ENCODE results near the gene AVEN. TPM values are rescaled to one million over a fixed set of nuclear protein-coding genes. Genes with fewer than 3 reads are reported as not detected.

The AVEN gene
- total and polyA plus RNA-seq, 2 donors (not counting 3 experiments of a cell fraction or from before 2014, with no cell fraction given) = 7.7 to 23.3 TPM

DNA sequence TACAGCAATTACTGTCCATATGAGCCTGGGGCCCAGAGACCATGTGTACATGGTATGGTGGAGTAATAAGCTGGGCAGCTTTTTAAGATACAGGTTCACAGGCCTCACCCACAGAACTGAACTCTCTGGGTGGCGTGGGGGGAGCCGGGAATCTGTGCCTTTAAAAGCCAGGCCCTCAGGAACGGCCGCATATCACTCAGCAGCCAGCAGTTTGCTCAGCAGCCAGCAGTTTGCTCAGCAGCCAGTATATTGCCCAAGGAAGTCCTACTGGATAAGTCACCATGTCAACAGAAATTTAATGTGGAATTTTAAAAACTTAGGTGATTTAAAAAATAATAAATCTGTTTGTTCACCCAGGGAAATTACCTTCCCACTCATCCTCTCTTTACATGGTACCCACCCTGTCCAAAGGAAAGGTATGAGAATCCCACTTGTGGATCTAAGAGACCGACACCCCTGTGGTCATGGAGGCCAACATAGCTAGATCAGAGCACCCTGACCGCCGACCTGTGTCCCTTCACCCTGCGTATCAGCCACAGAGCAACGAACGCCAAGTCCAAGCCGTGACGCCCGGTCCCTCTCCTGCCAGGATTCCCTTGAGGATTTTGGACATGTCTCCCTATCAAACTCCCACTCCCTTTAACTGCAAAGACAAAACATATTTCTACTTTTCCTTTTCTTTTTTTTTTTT lies 166.4 kb downstream of the AVEN start:
- BruUV-seq (replicated peaks) = no TSS peak
- Histone ChIP-seq H3K27me3 (ENCODE audit: control insufficient read depth in 2 of 2, insufficient read depth in 2 of 2, low read length in 2 of 2) (no peaks in the 10 kb centered on the region), H2AFZ (ENCODE audit: low read depth, low read length) (no peak overlapping the region), H3K79me2 (ENCODE audit: control insufficient read depth, insufficient read depth, low read length) (no peaks in the 10 kb centered on the region), H4K20me1 (replicated peaks; ENCODE audit: control insufficient read depth, extremely low read depth, insufficient read depth, low read length) (no peaks in the 10 kb centered on the region), H3K9me1 (replicated peaks; ENCODE audit: control insufficient read depth, extremely low read depth, insufficient read depth, low read length) (no peaks in the 10 kb centered on the region), H3K9me3 (replicated peaks; ENCODE audit: control insufficient read depth, insufficient read depth, low read length) (no peaks in the 10 kb centered on the region), H3K27ac (ENCODE audit: insufficient read depth, low read depth, low read length) (no peak overlapping the region), H3K9ac (replicated peaks; ENCODE audit: extremely low read depth, insufficient read depth, low read length) (no peak overlapping the region), H3K36me3 (ENCODE audit: control insufficient read depth in 2 of 2, extremely low read depth in 1 of 2, insufficient read depth in 2 of 2, low read length in 2 of 2) (no peaks in the 10 kb centered on the region), H3K4me1 (ENCODE audit: control insufficient read depth, extremely low read depth, insufficient read depth, low read length) (no peaks in the 10 kb centered on the region), H3K4me2 (ENCODE audit: insufficient read depth, low read length) (no peak overlapping the region), H3K4me3 (replicated peaks in 1 of 3; ENCODE audit: insufficient read depth in 1 of 3, low read depth in 1 of 3, low read length in 3 of 3) (no peak overlapping the region)
- TF ChIP-seq, protein P1, sequence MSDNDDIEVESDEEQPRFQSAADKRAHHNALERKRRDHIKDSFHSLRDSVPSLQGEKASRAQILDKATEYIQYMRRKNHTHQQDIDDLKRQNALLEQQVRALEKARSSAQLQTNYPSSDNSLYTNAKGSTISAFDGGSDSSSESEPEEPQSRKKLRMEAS (IDR thresholded peaks at IDR 0.05; ENCODE audit: insufficient read depth, insufficient read length) = no peak
- TF ChIP-seq GATA2 (IDR thresholded peaks at IDR 0.05; ENCODE audit: insufficient read depth, insufficient read length, low read depth, low read length) = no peak
- no peak for TF ChIP-seq EZH2 (IDR thresholded peaks at IDR 0.05; ENCODE audit: borderline replicate concordance, low read depth, low read length, severe bottlenecking)
- no peak for TF ChIP-seq POLR2AphosphoS5 (IDR thresholded peaks at IDR 0.05; ENCODE audit: insufficient read depth, low read depth, low read length)
- TF ChIP-seq, protein P2, sequence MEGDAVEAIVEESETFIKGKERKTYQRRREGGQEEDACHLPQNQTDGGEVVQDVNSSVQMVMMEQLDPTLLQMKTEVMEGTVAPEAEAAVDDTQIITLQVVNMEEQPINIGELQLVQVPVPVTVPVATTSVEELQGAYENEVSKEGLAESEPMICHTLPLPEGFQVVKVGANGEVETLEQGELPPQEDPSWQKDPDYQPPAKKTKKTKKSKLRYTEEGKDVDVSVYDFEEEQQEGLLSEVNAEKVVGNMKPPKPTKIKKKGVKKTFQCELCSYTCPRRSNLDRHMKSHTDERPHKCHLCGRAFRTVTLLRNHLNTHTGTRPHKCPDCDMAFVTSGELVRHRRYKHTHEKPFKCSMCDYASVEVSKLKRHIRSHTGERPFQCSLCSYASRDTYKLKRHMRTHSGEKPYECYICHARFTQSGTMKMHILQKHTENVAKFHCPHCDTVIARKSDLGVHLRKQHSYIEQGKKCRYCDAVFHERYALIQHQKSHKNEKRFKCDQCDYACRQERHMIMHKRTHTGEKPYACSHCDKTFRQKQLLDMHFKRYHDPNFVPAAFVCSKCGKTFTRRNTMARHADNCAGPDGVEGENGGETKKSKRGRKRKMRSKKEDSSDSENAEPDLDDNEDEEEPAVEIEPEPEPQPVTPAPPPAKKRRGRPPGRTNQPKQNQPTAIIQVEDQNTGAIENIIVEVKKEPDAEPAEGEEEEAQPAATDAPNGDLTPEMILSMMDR (IDR thresholded peaks at IDR 0.05; ENCODE audit: extremely low read depth in 1 of 2, insufficient read depth in 1 of 2, low read depth in 1 of 2, low read length in 2 of 2) = no peak
- no peak for TF ChIP-seq JUN (IDR thresholded peaks at IDR 0.05; ENCODE audit: borderline replicate concordance, insufficient read depth, insufficient read length, low read depth)
- no peak for TF ChIP-seq MYC (IDR thresholded peaks at IDR 0.05; ENCODE audit: low read depth, low read length)
- FAIRE-seq (no peak), DNase-seq (ENCODE audit: low read depth, low spot score) (no peak)
- ChIA-PET POLR2A (no interaction called here), CTCF (no interaction called here)
- intact Hi-C loops (cut with micrococcal nuclease) = no loop called here
- dilution Hi-C loops (cut with MboI; ENCODE audit: extremely low pct_ligation_motif_present, low sequenced_read_pairs) = no loop called here

Measured in endothelial cell of umbilical vein (primary cell).